Spleen (tissue), 7 donors: ENCODE results near the gene TICRR.

Source experiments
- CTCF ChIP-seq, 11 experiments: fragments of 200-600 bp in 7 of 11; fragments of 450-650 bp in 4 of 11; sonication (generic) in 4 of 11; IDR thresholded peaks in 8 of 11; conservative IDR thresholded peaks in 3 of 11; 1 replicate in 7 of 11; 2 replicates in 4 of 11; pipeline versions ENCODE4 v1.4.0 to v1.8.0; 2016 to 2021; ENCODE audit warnings: antibody characterized with exemption in 11 of 11, inconsistent platforms in 4 of 11, mild to moderate bottlenecking in 1 of 11
- POLR2A ChIP-seq, 3 donors: fragments of 450-650 bp; IDR thresholded peaks; one replicate each; pipeline ENCODE4 v1.5.1; 2017; ENCODE audit warnings: antibody characterized with exemption in 3 of 3, mild to moderate bottlenecking in 1 of 3
- POLR2AphosphoS5 ChIP-seq, 3 donors: sonication (generic); formaldehyde crosslinking; IDR thresholded peaks; one replicate each; pipeline ENCODE4 v1.5.1; 2017; ENCODE audit warnings: antibody characterized with exemption in 3 of 3
- donor health status: DM: no; HTN: no; CAD: no; lungs with moderate emphysema.
- donor health status: DM: no; HTN: no; CAD: no.
- donor health status: DM: no; HTN: no; CAD: no.

GRCh38 chr15:89669941-89670340 lies 94.7 kb downstream of the TICRR start:
- TF ChIP-seq CTCF (IDR thresholded peaks at IDR 0.05 in 8 of 11, conservative IDR thresholded peaks at IDR 0.05 in 3 of 11) (no peak), POLR2A (IDR thresholded peaks at IDR 0.05) (no peak), POLR2AphosphoS5 (IDR thresholded peaks at IDR 0.05) (no peak)
